Endothelial cell of umbilical vein (primary cell): ENCODE data around the gene PLEKHF1. TPM values are rescaled to one million over a fixed set of nuclear protein-coding genes. Genes with fewer than 3 reads are reported as not detected.

ENCODE experiments used
- BruUV-seq: library from RNA; stranded (reverse); fragments of 400-500 nt; replicated peaks from 2 replicates; lab custom pipeline; 2021; lab: Mats Ljungman, UMichigan
- CTCF ChIA-PET: fragments of 300-600, 350-600 bp; sonication (Branson Sonifier 250); formaldehyde crosslinking; loops from one replicate; lab custom pipeline; 2021; ENCODE audit warnings: antibody characterized with exemption, inconsistent platforms; lab: Charles Lee
- POLR2A ChIA-PET: fragments of 300-600, 350-600 bp; sonication (Branson Sonifier 250); formaldehyde crosslinking; loops from one replicate; lab custom pipeline; 2021; ENCODE audit warnings: antibody characterized with exemption, inconsistent platforms; lab: Charles Lee
- DNase-seq: peaks from one replicate; pipeline ENCODE4 v3.0.0-alpha.2; 2011; ENCODE audit warnings: low read depth, low spot score
- FAIRE-seq: peaks from 2 replicates; lab custom pipeline; 2011; peaks lifted over from hg19 to GRCh38; lab: Jason Lieb, UNC
- H2AFZ ChIP-seq: 2 replicates; pipeline ENCODE4 v1.6.0; 2012; ENCODE audit warnings: low read depth, low read length, control low read depth, inconsistent platforms
- H3K27ac ChIP-seq: 2 replicates; pipeline ENCODE4 v1.5.1; 2011; ENCODE audit warnings: low read depth, mild to moderate bottlenecking, control low read depth, low read length, moderate library complexity; ENCODE audit not compliant: insufficient read depth
- H3K27me3 ChIP-seq, 2 experiments: 2 replicates each; pipeline versions ENCODE4 v1.6.0 to v1.6.1; 2011; ENCODE audit warnings: low read length in 2 of 2, mixed read lengths in 1 of 2; ENCODE audit not compliant: control insufficient read depth in 2 of 2, insufficient read depth in 2 of 2
- H3K36me3 ChIP-seq, 2 experiments: 2 replicates in 1 of 2; 3 replicates in 1 of 2; pipeline ENCODE4 v1.5.1; 2011; ENCODE audit warnings: low read length in 2 of 2, mild to moderate bottlenecking in 1 of 2, moderate library complexity in 1 of 2; ENCODE audit not compliant: control insufficient read depth in 2 of 2, insufficient read depth in 2 of 2; ENCODE audit errors: extremely low read depth in 1 of 2
- H3K4me1 ChIP-seq: 3 replicates; pipeline ENCODE4 v1.5.1; 2011; ENCODE audit warnings: mild to moderate bottlenecking, low read length; ENCODE audit not compliant: control insufficient read depth, insufficient read depth; ENCODE audit errors: extremely low read depth
- H3K4me2 ChIP-seq: 2 replicates; pipeline ENCODE4 v1.6.1; 2011; ENCODE audit warnings: low read length, control low read depth, mixed read lengths; ENCODE audit not compliant: insufficient read depth
- H3K4me3 ChIP-seq, 3 experiments: fragments of 200-600 bp in 1 of 3; sonication (generic), shearing (Covaris generic) in 1 of 3; replicated peaks in 1 of 3; 2 replicates each; pipeline ENCODE4 v1.5.1; 2011 to 2016; ENCODE audit warnings: control low read depth in 3 of 3, low read length in 3 of 3, mild to moderate bottlenecking in 2 of 3, inconsistent platforms in 1 of 3, low read depth in 1 of 3, moderate library complexity in 1 of 3; ENCODE audit not compliant: insufficient read depth in 1 of 3
- H3K79me2 ChIP-seq: 2 replicates; pipeline ENCODE4 v1.6.0; 2012; ENCODE audit warnings: low read length, inconsistent platforms; ENCODE audit not compliant: control insufficient read depth, insufficient read depth
- H3K9ac ChIP-seq: replicated peaks from 2 replicates; pipeline ENCODE3; 2011; ENCODE audit warnings: low read length, control low read depth; ENCODE audit not compliant: insufficient read depth; ENCODE audit errors: extremely low read depth
- H3K9me1 ChIP-seq: replicated peaks from 3 replicates; pipeline ENCODE4 v1.6.0; 2011; ENCODE audit warnings: mild to moderate bottlenecking, low read length; ENCODE audit not compliant: control insufficient read depth, insufficient read depth; ENCODE audit errors: extremely low read depth
- H3K9me3 ChIP-seq: replicated peaks from 2 replicates; pipeline ENCODE4 v1.5.1; 2012; ENCODE audit warnings: low read length, inconsistent platforms; ENCODE audit not compliant: control insufficient read depth, insufficient read depth
- H4K20me1 ChIP-seq: replicated peaks from 2 replicates; pipeline ENCODE3; 2011; ENCODE audit warnings: mild to moderate bottlenecking, low read length; ENCODE audit not compliant: control insufficient read depth, insufficient read depth; ENCODE audit errors: extremely low read depth
- CTCF ChIP-seq, 2 donors: IDR thresholded peaks; 1 replicate in 1 of 2; 2 replicates in 1 of 2; pipeline ENCODE4 v1.5.1; 2011; ENCODE audit warnings: low read length in 2 of 2, mild to moderate bottlenecking in 2 of 2, moderate library complexity in 2 of 2, control low read depth in 1 of 2, inconsistent platforms in 1 of 2, low read depth in 1 of 2; ENCODE audit not compliant: insufficient read depth in 1 of 2; ENCODE audit errors: extremely low read depth in 1 of 2
- EZH2 ChIP-seq: IDR thresholded peaks from 2 replicates; pipeline ENCODE4 v1.6.1; 2012; ENCODE audit warnings: borderline replicate concordance, low read depth, mild to moderate bottlenecking, moderate library complexity, low read length, inconsistent platforms; ENCODE audit not compliant: severe bottlenecking
- FOS ChIP-seq: IDR thresholded peaks from 2 replicates; pipeline ENCODE4 v1.6.1; 2011; ENCODE audit warnings: mild to moderate bottlenecking, low read length, moderate library complexity, borderline replicate concordance; ENCODE audit not compliant: insufficient read depth
- GATA2 ChIP-seq: IDR thresholded peaks from 2 replicates; pipeline ENCODE4 v1.7.0; 2011; ENCODE audit warnings: low read depth, mild to moderate bottlenecking, moderate library complexity, mixed read lengths, low read length; ENCODE audit not compliant: insufficient read length, insufficient read depth
- JUN ChIP-seq: IDR thresholded peaks from 2 replicates; pipeline ENCODE4 v1.6.1; 2011; ENCODE audit warnings: borderline replicate concordance, low read depth; ENCODE audit not compliant: insufficient read length, insufficient read depth
- MAX ChIP-seq: IDR thresholded peaks from 2 replicates; pipeline ENCODE4 v1.6.1; 2011; ENCODE audit not compliant: insufficient read depth, insufficient read length
- MYC ChIP-seq: IDR thresholded peaks from one replicate; pipeline ENCODE4 v1.6.1; 2011; ENCODE audit warnings: mild to moderate bottlenecking, low read depth, low read length
- POLR2A ChIP-seq: IDR thresholded peaks from 2 replicates; pipeline ENCODE4 v1.6.1; 2012; ENCODE audit warnings: low read depth, mild to moderate bottlenecking, control low read depth, low read length
- POLR2AphosphoS5 ChIP-seq: IDR thresholded peaks from 2 replicates; pipeline ENCODE4 v1.6.1; 2012; ENCODE audit warnings: low read depth, mild to moderate bottlenecking, control low read depth, low read length, moderate library complexity; ENCODE audit not compliant: insufficient read depth
- dilution Hi-C: fragments of 300-500 bp; cut with MboI; formaldehyde crosslinking; loops from one replicate; pipeline ENCODE4 v1.15.0; 2019; ENCODE audit warnings: low sequenced_read_pairs; ENCODE audit not compliant: extremely low pct_ligation_motif_present
- intact Hi-C: fragments of 100-400 bp; cut with micrococcal nuclease; formaldehyde crosslinking; loops from one replicate; pipeline ENCODE4 v1.10.0; 2022
- polyA plus RNA-seq, 4 experiments: library from polyadenylated mRNA; depleted of rRNA in 3 of 4; stranded (reverse) in 3 of 4; unstranded in 1 of 4; fragments of >200 nt; gene quantifications; 2 replicates each; pipeline versions ENCODE4 v1.2.1 to v1.2.3, GENCODE V29; 2011 to 2012; ENCODE audit warnings: missing spikeins in 1 of 4
- total RNA-seq: library from RNA; stranded (reverse); gene quantifications from 2 replicates; pipeline ENCODE4 v1.2.3, GENCODE V29; 2021

Gene PLEKHF1
- total and polyA plus RNA-seq, 2 donors (not counting 3 experiments of a cell fraction or from before 2014, with no cell fraction given): 5.5 TPM

- no peak overlapping the region for H3K9ac ChIP-seq
- no peak overlapping the region for H3K27ac ChIP-seq
- no peak for DNase-seq
- TF ChIP-seq POLR2AphosphoS5 (no peak), EZH2 (no peak), GATA2 (no peak)
- dilution Hi-C loops (no loop called here), intact Hi-C loops (no loop called here)
- H3K4me3 ChIP-seq: no peak overlapping the region
- FAIRE-seq: no peak
- CTCF ChIA-PET: interaction anchor here (1.0 kb wide), 1 partner anchor 16 kb away, joined by 3 read pairs; no protein-coding TSS in a partner anchor
- no peaks in the 10 kb centered on the region for H3K9me3 ChIP-seq
- no peaks in the 10 kb centered on the region for H3K4me1 ChIP-seq
- no peaks in the 10 kb centered on the region for H4K20me1 ChIP-seq
- no peaks in the 10 kb centered on the region for H3K79me2 ChIP-seq
- H3K4me2 ChIP-seq: no peak overlapping the region
- H3K36me3 ChIP-seq: peaks cover 0 to 8% of the 10 kb centered on the region in 2 experiments
- H2AFZ ChIP-seq: no peak overlapping the region
- H3K9me1 ChIP-seq: no peaks in the 10 kb centered on the region
- no peaks in the 10 kb centered on the region for H3K27me3 ChIP-seq
- no TSS peak for BruUV-seq
- POLR2A ChIA-PET: no interaction called here
Observed at GRCh38 chr19:29700498-29700897, 35.2 kb downstream of the PLEKHF1 start.

GRCh38 chr19:29702161-29702962 is 37.1 kb downstream of the PLEKHF1 start:
- CTCF ChIA-PET: interaction anchor here (1.2 kb wide), 1 partner anchor 14 kb away, joined by 8 read pairs; no protein-coding TSS in a partner anchor
- no peaks in the 10 kb centered on the region for H3K9me3 ChIP-seq
- H4K20me1 ChIP-seq: no peaks in the 10 kb centered on the region
- H2AFZ ChIP-seq: no peak overlapping the region
- peaks cover 0 to 16% of the 10 kb centered on the region in 2 experiments for H3K36me3 ChIP-seq
- no peak overlapping the region for H3K9ac ChIP-seq
- H3K79me2 ChIP-seq: no peaks in the 10 kb centered on the region
- no peak overlapping the region for H3K4me3 ChIP-seq
- no peaks in the 10 kb centered on the region for H3K9me1 ChIP-seq
- TF ChIP-seq MYC (no peak), MAX (no peak), JUN (no peak), POLR2AphosphoS5 (no peak), FOS (no peak), CTCF (IDR thresholded peaks at IDR 0.05; ENCODE audit: extremely low read depth in 1 of 2, insufficient read depth in 1 of 2, low read depth in 1 of 2, low read length in 2 of 2) (no peak), EZH2 (no peak), POLR2A (no peak), GATA2 (no peak)
- BruUV-seq: no TSS peak
- H3K27ac ChIP-seq: no peak overlapping the region
- dilution Hi-C loops: no loop called here
- DNase-seq (no peak), FAIRE-seq (no peak)
- POLR2A ChIA-PET: no interaction called here
- intact Hi-C loops: no loop called here
- no peaks in the 10 kb centered on the region for H3K27me3 ChIP-seq
- H3K4me1 ChIP-seq: no peaks in the 10 kb centered on the region
- H3K4me2 ChIP-seq: no peak overlapping the region
